GM23338 (cell line): ENCODE measurements around the gene ARL5C. TPM values are rescaled to one million over a fixed set of nuclear protein-coding genes. Genes with fewer than 3 reads are reported as not detected.

Source experiments
- ATAC-seq: fragments of 200-7000 bp; cut with Tn5 transposase; 3 replicates; pipeline ENCODE4 v1.9.1; 2020
- DNase-seq: peaks from one replicate; pipeline ENCODE4 v3.0.0-alpha.2; 2015; ENCODE audit warnings: low spot score
- H2AFZ ChIP-seq: fragments of 200-600 bp; sonication (generic); 2 replicates; pipeline ENCODE4 v1.8.0; 2016; ENCODE audit warnings: antibody characterized with exemption, mild to moderate bottlenecking, moderate library complexity
- H3F3A ChIP-seq: fragments of 200-600 bp; sonication (generic); replicated peaks from 2 replicates; pipeline ENCODE4 v1.8.0; 2017; ENCODE audit warnings: antibody characterized with exemption, mixed run types, low read depth
- H3K27ac ChIP-seq: fragments of 200-600 bp; sonication (generic); 2 replicates; pipeline ENCODE4 v1.6.1; 2016; ENCODE audit warnings: low read depth
- H3K27me3 ChIP-seq: fragments of 200-600 bp; sonication (generic); 2 replicates; pipeline ENCODE4 v1.8.0; 2016; ENCODE audit warnings: mild to moderate bottlenecking, mixed run types, moderate library complexity; ENCODE audit not compliant: insufficient read depth
- H3K36me3 ChIP-seq: fragments of 200-600 bp; sonication (generic); 2 replicates; pipeline ENCODE4 v1.8.0; 2016; ENCODE audit warnings: mild to moderate bottlenecking; ENCODE audit not compliant: insufficient read depth
- H3K4me1 ChIP-seq: fragments of 200-600 bp; sonication (generic); 2 replicates; pipeline ENCODE4 v1.8.0; 2016; ENCODE audit warnings: mild to moderate bottlenecking, moderate library complexity; ENCODE audit not compliant: insufficient read depth
- H3K4me2 ChIP-seq: fragments of 200-600 bp; sonication (generic); 2 replicates; pipeline ENCODE4 v1.7.1; 2017; ENCODE audit warnings: mixed run types
- H3K4me3 ChIP-seq: fragments of 200-600 bp; sonication (generic); 2 replicates; pipeline ENCODE4 v1.6.1; 2016; ENCODE audit warnings: mixed run types
- H3K79me2 ChIP-seq: fragments of 200-600 bp; sonication (generic); replicated peaks from 2 replicates; pipeline ENCODE4 v1.8.0; 2017; ENCODE audit warnings: mild to moderate bottlenecking; ENCODE audit not compliant: insufficient read depth
- H3K9me2 ChIP-seq: fragments of 200-600 bp; sonication (generic); 2 replicates; pipeline ENCODE4 v1.8.0; 2017; ENCODE audit not compliant: insufficient read depth
- H4K20me1 ChIP-seq: fragments of 200-600 bp; sonication (generic); replicated peaks from 2 replicates; pipeline ENCODE4 v1.8.0; 2017; ENCODE audit warnings: mild to moderate bottlenecking; ENCODE audit not compliant: insufficient read depth
- H3K27ac Mint-ChIP-seq: 2 replicates; pipeline ENCODE4 v1.8.0; 2020; ENCODE audit warnings: inconsistent platforms, mild to moderate bottlenecking, moderate library complexity, mixed read lengths
- H3K27me3 Mint-ChIP-seq: 3 replicates; pipeline ENCODE4 v1.8.0; 2022; ENCODE audit warnings: low read depth, mild to moderate bottlenecking, moderate library complexity, mixed read lengths, inconsistent platforms; ENCODE audit not compliant: insufficient read depth, poor library complexity
- H3K36me3 Mint-ChIP-seq: 3 replicates; pipeline ENCODE4 v1.8.0; 2021; ENCODE audit warnings: low read depth, mild to moderate bottlenecking, inconsistent platforms, moderate library complexity, mixed read lengths
- H3K4me1 Mint-ChIP-seq: 3 replicates; pipeline ENCODE4 v1.8.0; 2020; ENCODE audit warnings: mild to moderate bottlenecking, inconsistent platforms, mixed read lengths
- H3K4me3 Mint-ChIP-seq: 3 replicates; pipeline ENCODE4 v1.8.0; 2021; ENCODE audit warnings: moderate library complexity, mild to moderate bottlenecking, inconsistent platforms, mixed read lengths
- H3K9me3 Mint-ChIP-seq: 3 replicates; pipeline ENCODE4 v1.8.0; 2020; ENCODE audit warnings: moderate library complexity, mild to moderate bottlenecking, inconsistent platforms, mixed read lengths
- EZH2phosphoT487 ChIP-seq: fragments of 200-600 bp; sonication (generic); IDR thresholded peaks from one replicate; pipeline ENCODE4 v1.8.1; 2018; ENCODE audit warnings: antibody characterized with exemption; ENCODE audit not compliant: unreplicated experiment
- STAT1 ChIP-seq: IDR thresholded peaks from one replicate; pipeline ENCODE4 v1.6.1; 2016; ENCODE audit warnings: antibody characterized with exemption; ENCODE audit not compliant: unreplicated experiment
- ZNF331 ChIP-seq: fragments of 250-450 bp; sonication (Bioruptor Pico); IDR thresholded peaks from 2 replicates; pipeline ENCODE4 v1.5.0; 2020; ENCODE audit warnings: low read depth, mild to moderate bottlenecking, moderate library complexity
- polyA plus RNA-seq: library from polyadenylated mRNA; unstranded; fragments of >200 nt; fragmentation: Nextera tagmentation; extraction: Ambion mirVana; gene quantifications from 2 replicates; pipeline ENCODE4 v1.2.1, GENCODE V29; 2016
- total RNA-seq: library from RNA; depleted of rRNA; stranded (reverse); fragments of >200 nt; shearing (Covaris generic); gene quantifications from 2 replicates; pipeline ENCODE4 v1.2.3, GENCODE V29; 2014
- TF ChIP-seq, protein P1 (sequence below): fragments of 250-450 bp; sonication (Bioruptor Pico); IDR thresholded peaks from 2 replicates; pipeline ENCODE4 v1.5.0; 2020; ENCODE audit warnings: mild to moderate bottlenecking, moderate library complexity
- TF ChIP-seq, protein P2 (sequence below), 2 experiments: fragments of 200-600 bp in 1 of 2; sonication (generic) in 1 of 2; conservative IDR thresholded peaks; 2 replicates each; pipeline versions ENCODE4 v1.5.1 to v1.6.1; 2016 to 2017; ENCODE audit warnings: antibody characterized with exemption in 2 of 2, low read depth in 2 of 2, mild to moderate bottlenecking in 2 of 2, moderate library complexity in 1 of 2
- TF ChIP-seq, protein P3 (sequence below): IDR thresholded peaks from 2 replicates; pipeline ENCODE4 v1.6.1; 2016; ENCODE audit warnings: antibody characterized with exemption

The ARL5C gene
- total and polyA plus RNA-seq, 2 experiments from 2014 or later, result not detected

DNA sequence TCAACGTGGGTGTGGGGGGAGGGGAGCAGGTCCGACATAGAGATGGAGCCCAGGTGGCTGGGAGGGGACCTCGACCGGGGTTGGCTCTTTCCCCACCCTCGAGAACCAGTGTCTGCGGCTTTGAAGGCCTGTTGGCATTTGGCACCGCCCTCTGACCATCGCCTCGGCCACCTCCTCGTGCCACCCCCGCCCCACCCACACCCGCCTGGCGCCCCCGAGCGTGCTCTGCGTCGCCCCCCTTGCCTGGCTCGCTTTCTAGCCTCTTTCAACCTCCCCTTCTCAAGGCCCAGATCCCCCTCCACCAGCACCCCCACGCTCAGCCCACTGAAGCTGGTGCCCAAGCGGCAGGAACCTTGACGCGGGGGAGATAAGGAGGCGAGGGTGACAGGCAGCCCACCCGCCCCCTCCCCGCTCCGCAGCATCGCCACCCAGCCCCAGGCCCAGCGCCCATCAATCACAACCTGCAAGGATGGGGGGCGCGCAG is 30.9 kb upstream of the ARL5C start (continued):
- TF ChIP-seq, protein P1, sequence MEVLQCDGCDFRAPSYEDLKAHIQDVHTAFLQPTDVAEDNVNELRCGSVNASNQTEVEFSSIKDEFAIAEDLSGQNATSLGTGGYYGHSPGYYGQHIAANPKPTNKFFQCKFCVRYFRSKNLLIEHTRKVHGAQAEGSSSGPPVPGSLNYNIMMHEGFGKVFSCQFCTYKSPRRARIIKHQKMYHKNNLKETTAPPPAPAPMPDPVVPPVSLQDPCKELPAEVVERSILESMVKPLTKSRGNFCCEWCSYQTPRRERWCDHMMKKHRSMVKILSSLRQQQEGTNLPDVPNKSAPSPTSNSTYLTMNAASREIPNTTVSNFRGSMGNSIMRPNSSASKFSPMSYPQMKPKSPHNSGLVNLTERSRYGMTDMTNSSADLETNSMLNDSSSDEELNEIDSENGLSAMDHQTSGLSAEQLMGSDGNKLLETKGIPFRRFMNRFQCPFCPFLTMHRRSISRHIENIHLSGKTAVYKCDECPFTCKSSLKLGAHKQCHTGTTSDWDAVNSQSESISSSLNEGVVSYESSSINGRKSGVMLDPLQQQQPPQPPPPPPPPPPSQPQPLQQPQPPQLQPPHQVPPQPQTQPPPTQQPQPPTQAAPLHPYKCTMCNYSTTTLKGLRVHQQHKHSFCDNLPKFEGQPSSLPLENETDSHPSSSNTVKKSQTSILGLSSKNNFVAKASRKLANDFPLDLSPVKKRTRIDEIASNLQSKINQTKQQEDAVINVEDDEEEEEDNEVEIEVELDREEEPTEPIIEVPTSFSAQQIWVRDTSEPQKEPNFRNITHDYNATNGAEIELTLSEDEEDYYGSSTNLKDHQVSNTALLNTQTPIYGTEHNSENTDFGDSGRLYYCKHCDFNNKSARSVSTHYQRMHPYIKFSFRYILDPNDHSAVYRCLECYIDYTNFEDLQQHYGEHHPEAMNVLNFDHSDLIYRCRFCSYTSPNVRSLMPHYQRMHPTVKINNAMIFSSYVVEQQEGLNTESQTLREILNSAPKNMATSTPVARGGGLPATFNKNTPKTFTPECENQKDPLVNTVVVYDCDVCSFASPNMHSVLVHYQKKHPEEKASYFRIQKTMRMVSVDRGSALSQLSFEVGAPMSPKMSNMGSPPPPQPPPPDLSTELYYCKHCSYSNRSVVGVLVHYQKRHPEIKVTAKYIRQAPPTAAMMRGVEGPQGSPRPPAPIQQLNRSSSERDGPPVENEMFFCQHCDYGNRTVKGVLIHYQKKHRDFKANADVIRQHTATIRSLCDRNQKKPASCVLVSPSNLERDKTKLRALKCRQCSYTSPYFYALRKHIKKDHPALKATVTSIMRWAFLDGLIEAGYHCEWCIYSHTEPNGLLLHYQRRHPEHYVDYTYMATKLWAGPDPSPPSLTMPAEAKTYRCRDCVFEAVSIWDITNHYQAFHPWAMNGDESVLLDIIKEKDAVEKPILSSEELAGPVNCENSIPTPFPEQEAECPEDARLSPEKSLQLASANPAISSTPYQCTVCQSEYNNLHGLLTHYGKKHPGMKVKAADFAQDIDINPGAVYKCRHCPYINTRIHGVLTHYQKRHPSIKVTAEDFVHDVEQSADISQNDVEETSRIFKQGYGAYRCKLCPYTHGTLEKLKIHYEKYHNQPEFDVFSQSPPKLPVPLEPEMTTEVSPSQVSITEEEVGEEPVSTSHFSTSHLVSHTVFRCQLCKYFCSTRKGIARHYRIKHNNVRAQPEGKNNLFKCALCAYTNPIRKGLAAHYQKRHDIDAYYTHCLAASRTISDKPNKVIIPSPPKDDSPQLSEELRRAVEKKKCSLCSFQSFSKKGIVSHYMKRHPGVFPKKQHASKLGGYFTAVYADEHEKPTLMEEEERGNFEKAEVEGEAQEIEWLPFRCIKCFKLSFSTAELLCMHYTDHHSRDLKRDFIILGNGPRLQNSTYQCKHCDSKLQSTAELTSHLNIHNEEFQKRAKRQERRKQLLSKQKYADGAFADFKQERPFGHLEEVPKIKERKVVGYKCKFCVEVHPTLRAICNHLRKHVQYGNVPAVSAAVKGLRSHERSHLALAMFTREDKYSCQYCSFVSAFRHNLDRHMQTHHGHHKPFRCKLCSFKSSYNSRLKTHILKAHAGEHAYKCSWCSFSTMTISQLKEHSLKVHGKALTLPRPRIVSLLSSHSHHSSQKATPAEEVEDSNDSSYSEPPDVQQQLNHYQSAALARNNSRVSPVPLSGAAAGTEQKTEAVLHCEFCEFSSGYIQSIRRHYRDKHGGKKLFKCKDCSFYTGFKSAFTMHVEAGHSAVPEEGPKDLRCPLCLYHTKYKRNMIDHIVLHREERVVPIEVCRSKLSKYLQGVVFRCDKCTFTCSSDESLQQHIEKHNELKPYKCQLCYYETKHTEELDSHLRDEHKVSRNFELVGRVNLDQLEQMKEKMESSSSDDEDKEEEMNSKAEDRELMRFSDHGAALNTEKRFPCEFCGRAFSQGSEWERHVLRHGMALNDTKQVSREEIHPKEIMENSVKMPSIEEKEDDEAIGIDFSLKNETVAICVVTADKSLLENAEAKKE (CRISPR knock-in tag), result no peak
- TF ChIP-seq ZNF331 (no peak), EZH2phosphoT487 (no peak), STAT1 (no peak)
- TF ChIP-seq, protein P2, sequence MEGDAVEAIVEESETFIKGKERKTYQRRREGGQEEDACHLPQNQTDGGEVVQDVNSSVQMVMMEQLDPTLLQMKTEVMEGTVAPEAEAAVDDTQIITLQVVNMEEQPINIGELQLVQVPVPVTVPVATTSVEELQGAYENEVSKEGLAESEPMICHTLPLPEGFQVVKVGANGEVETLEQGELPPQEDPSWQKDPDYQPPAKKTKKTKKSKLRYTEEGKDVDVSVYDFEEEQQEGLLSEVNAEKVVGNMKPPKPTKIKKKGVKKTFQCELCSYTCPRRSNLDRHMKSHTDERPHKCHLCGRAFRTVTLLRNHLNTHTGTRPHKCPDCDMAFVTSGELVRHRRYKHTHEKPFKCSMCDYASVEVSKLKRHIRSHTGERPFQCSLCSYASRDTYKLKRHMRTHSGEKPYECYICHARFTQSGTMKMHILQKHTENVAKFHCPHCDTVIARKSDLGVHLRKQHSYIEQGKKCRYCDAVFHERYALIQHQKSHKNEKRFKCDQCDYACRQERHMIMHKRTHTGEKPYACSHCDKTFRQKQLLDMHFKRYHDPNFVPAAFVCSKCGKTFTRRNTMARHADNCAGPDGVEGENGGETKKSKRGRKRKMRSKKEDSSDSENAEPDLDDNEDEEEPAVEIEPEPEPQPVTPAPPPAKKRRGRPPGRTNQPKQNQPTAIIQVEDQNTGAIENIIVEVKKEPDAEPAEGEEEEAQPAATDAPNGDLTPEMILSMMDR (conservative IDR thresholded peaks at IDR 0.05; ENCODE audit: low read depth in 2 of 2), result no peak

DNA sequence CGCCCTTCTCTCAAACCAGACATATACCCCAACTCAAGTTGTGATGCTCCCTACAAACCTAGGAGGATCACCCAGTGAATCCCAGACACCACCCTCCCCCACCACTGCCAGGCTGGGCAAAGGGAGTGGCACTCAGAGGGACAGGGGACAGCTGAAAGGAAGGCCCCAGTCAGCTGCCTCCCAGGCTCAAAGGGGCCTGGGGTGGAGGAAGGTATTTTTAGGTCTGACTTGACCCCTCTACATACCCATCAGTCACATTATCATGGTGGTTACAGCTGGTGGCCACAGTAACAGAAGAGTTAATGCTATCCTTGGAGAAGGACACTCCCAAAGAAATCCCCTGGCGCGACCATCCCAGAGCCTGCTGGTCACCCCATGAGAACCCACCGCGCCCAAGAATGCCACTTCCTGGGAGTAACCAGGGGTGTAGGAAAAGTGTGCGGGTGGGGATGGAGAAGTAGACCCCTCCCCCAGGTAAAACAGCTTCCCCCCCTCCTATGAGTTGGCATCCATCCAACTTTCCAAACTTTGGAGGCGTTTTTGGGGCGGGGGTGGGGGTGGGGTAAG is 30.4 kb upstream of the ARL5C start:
- no peaks in the 10 kb centered on the region for H3K9me3 Mint-ChIP-seq
- peaks cover 11% of the 10 kb centered on the region for H3K36me3 ChIP-seq
- peaks cover 35% of the 10 kb centered on the region for H3K79me2 ChIP-seq
- no peak overlapping the region; the same call in 1 of the 2 replicates for H3K27ac ChIP-seq
- peaks cover 19% of the 10 kb centered on the region for H3K27me3 Mint-ChIP-seq
- peaks cover 38% of the 10 kb centered on the region for H3K4me1 ChIP-seq
- no peak overlapping the region for H2AFZ ChIP-seq
- peaks cover 38% of the 10 kb centered on the region for H3K36me3 Mint-ChIP-seq
- ATAC-seq, result no peak
- H3K4me2 ChIP-seq, result peak overlapping the region; percentile 89
- no peak for DNase-seq
- H4K20me1 ChIP-seq, result peaks cover 8% of the 10 kb centered on the region
- peak overlapping the region; percentile 93 for H3K4me3 ChIP-seq
- peak overlapping the region; percentile 88 for H3K4me3 Mint-ChIP-seq
- H3K27ac Mint-ChIP-seq, result no peak overlapping the region
- no peaks in the 10 kb centered on the region for H3K27me3 ChIP-seq
- H3K9me2 ChIP-seq, result no peaks in the 10 kb centered on the region
- peaks cover 44% of the 10 kb centered on the region for H3K4me1 Mint-ChIP-seq
- peaks cover 17% of the 10 kb centered on the region for H3F3A ChIP-seq
- TF ChIP-seq, protein P1 (CRISPR knock-in tag), result no peak
- TF ChIP-seq, protein P3, sequence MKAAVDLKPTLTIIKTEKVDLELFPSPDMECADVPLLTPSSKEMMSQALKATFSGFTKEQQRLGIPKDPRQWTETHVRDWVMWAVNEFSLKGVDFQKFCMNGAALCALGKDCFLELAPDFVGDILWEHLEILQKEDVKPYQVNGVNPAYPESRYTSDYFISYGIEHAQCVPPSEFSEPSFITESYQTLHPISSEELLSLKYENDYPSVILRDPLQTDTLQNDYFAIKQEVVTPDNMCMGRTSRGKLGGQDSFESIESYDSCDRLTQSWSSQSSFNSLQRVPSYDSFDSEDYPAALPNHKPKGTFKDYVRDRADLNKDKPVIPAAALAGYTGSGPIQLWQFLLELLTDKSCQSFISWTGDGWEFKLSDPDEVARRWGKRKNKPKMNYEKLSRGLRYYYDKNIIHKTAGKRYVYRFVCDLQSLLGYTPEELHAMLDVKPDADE, result no peak
